GM12864 (cell line): ENCODE results near the gene ICAM4.

Experiments
- DNase-seq: peaks from one replicate; pipeline ENCODE4 v3.0.0-alpha.2; 2011; ENCODE audit warnings: low read depth
- H3K4me3 ChIP-seq: 2 replicates; pipeline ENCODE4 v1.5.1; 2011; ENCODE audit warnings: mild to moderate bottlenecking, low read depth, low read length, control low read depth
- TF ChIP-seq, protein P1 (sequence below): IDR thresholded peaks from 2 replicates; pipeline ENCODE4 v1.5.1; 2011; ENCODE audit warnings: low read depth, mild to moderate bottlenecking, moderate library complexity, low read length, control low read depth, inconsistent platforms; ENCODE audit errors: missing control alignments

Gene ICAM4

DNA sequence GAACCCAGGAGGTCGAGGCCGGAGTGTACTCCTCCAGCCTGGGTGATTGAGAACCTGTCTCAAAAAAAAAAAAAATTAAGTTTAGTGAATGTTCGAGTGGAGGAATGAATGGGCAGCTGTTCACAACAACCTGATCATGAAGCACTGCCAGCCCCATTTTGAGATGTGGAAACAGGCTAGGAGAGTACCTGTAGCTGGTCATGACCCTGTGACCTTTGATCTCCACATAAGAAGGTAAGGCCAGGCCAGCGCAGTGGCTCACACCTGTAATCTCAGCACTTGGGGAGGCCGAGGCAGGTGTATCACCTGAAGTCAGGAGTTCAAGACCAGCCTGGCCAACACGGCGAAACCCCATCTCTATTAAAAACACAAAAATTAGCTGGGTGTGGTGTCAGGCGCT lies 39.0 kb downstream of the ICAM4 start:
- no peak for DNase-seq
- TF ChIP-seq, protein P1, sequence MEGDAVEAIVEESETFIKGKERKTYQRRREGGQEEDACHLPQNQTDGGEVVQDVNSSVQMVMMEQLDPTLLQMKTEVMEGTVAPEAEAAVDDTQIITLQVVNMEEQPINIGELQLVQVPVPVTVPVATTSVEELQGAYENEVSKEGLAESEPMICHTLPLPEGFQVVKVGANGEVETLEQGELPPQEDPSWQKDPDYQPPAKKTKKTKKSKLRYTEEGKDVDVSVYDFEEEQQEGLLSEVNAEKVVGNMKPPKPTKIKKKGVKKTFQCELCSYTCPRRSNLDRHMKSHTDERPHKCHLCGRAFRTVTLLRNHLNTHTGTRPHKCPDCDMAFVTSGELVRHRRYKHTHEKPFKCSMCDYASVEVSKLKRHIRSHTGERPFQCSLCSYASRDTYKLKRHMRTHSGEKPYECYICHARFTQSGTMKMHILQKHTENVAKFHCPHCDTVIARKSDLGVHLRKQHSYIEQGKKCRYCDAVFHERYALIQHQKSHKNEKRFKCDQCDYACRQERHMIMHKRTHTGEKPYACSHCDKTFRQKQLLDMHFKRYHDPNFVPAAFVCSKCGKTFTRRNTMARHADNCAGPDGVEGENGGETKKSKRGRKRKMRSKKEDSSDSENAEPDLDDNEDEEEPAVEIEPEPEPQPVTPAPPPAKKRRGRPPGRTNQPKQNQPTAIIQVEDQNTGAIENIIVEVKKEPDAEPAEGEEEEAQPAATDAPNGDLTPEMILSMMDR, result no peak

DNA sequence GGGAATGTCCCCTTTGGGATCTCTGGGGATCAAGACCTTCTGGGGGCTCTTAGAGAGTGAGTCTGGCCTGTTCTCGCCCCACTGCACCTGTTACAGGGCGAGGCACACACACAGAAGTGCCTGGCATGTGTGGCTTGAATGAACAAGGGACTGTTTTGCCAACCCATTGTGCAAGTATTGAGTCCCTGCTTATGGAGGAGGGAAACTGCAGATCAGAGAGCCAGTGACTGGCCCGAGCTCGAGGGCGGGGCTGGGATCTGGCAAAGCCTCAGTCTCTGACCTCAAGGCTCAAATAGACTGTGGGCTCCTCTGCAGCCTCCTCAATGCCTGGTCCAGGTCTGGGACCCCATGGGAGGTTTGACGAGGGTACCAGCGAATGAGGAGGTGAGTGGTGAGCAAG lies 41.0 kb downstream of the ICAM4 start:
- no peak for DNase-seq
- no peak overlapping the region for H3K4me3 ChIP-seq
- TF ChIP-seq, protein P1, result no peak

More for the DNA sequence above, 39.0 kb downstream of the ICAM4 start:
- H3K4me3 ChIP-seq, result no peak overlapping the region

DNA sequence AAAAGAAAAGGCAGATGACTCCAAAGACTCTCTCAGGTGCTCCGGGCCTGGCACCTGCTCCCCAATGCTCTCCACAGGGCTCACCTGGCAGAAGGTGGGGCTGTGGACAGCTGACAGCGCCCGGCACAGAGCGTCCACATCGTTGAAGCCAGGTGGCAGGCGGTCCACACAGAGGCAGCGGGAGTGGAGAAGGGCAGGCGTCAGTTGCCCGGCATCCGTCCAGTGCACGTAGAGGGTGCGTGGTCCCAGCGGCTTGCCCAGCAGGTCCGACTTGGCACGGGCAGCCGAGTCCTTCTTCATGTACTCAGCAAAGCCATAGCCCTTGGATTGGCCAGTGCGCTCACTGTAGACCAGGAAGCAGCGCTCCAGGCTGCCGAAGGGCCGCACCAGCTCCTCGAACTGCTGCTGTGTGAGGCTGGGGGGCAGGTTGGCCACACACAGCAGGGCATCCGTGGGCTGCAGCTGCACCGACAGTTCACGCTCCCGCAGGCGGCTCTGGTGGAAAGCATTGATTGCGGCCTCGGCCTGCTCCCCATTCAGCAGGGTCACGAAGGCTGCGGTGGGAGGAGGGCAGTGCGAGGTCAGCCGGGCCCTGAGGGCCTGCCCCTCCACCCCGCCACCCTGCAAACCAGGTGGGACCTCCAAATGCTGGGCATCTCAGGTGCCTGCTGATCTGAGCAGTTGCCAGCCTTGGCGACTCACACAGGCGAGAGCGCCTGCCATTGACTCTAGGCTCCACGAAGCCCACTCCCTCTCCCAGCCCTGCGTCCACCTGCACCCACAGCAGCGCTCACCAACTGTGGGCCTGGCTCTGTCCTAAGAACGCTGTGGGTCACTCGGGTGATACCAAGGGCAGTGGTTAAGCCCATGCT lies 42.0 kb downstream of the ICAM4 start:
- DNase-seq, result no peak
- no peak overlapping the region for H3K4me3 ChIP-seq
- TF ChIP-seq, protein P1, result no peak

DNA sequence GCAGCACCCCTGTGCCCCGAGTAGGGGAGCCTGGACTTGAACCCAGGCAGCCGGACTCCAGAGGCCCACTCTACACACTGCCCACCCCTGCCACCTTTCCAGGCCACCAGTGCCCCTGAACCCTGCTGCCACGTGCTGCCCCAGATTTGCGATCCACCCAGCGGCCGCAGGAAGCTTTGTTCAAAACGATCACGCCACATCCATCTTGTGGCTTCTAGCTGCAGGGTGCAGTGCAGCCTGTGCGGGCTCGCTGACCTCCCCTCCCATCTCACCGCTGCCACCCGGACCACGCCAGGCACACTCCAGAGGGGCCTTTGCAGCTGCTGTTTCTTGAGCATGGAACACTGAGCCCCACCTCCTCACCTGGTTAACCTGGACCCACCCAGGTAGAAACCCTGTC lies 42.8 kb downstream of the ICAM4 start:
- no peak for DNase-seq
- H3K4me3 ChIP-seq, result no peak overlapping the region
- TF ChIP-seq, protein P1, result no peak

DNA sequence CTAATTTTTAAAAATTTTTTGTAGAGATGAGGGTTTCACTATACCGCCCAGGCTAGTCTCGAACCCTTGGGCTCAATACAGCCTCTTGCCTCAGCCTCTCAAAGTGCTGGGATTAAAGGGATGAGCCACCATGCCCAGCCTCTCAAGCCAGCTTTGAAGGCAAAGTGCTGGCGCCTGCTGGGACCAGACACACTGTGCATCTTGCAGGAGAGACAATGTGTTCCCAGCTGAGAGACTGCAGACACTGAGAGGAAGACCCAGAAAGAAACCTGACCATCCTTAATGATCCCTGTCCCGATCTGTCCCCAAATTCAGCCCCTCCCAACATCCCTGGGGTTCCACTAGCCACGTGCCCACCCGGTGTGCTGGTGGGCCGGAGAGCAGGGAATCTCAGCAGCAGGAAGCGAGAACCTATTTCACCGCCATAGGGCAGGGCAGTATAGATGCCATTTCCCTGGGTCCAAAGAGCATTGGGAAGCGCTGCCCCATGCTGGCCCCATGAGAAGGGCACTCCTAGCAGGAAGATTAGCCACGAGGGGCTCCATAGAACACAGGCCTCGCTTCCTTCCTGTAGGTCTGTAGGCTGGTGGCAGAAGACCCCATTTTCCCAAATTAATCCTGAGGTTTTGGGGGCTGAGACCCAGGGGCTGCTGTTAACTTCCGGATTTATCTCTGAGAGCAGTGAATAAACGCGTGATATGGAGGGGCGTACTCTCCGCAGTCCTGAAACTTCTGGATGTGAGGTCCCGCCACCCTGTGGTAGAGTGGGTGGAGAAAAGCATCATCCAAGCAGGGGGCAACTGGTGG lies 45.6 kb downstream of the ICAM4 start:
- TF ChIP-seq, protein P1, result no peak
- DNase-seq, result no peak
- H3K4me3 ChIP-seq, result peak overlapping the region; percentile 71

DNA sequence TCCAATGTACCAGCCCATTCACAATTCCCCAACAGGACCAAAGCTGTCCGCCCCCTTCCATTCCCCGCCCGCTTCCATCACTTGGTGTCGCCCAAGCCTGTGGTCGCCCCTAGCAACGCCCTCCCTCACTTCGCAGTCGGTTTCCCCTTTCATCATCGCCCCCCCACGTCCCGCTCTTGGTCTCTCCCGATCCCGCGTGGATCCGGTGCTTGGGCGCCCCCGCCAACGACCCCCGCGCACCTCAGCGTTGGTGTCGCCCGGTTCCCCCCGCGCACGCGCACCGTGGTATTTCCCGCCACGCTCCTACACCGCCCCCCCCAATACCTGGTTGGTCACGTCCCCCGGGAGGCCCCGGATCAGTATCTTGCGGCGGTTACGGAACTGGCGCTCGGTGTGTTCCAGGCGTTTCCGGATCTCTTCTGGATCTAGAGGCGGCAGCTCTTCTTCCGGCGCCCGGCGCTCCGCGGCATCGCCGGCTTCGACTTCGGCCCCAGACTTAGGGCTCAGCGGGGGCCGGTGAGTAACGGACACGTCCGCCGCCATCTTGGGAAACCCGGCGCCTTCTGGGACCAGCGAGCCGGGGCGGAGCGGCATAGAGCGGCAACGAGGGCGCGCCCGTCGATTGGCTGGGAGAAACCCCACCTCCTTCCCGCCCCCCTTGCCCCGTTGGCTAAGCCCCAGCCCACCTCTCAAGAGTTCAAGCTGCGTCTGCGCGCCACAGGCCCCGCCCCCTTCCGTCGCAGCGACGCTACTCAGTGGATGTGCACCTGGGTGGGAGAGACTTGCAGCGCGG lies 46.4 kb downstream of the ICAM4 start, which contains the start of gene RAVER1:
TSS of gene RAVER1 (minus strand) at position 565 of the 793 bp plus-strand sequence. CDS start at position 543, 22 bp downstream.
- TF ChIP-seq, protein P1, result no peak
- peak within 1 kb of the TSS; percentile 71 for H3K4me3 ChIP-seq
- DNase-seq, result peak; percentile 90
